Neural progenitor cell (in vitro differentiated cells): Measurements from ENCODE around the gene AMACR.

Experiments
- CTCF ChIP-seq: fragments of 200-600 bp; sonication (generic); IDR thresholded peaks from 2 replicates; pipeline ENCODE4 v1.5.1; 2017; ENCODE audit warnings: antibody characterized with exemption, mild to moderate bottlenecking
- EZH2 ChIP-seq: fragments of 200-600 bp; sonication (generic); IDR thresholded peaks from 2 replicates; pipeline ENCODE4 v1.6.1; 2017; ENCODE audit warnings: antibody characterized with exemption, mild to moderate bottlenecking, moderate library complexity
- EZH2phosphoT487 ChIP-seq: fragments of 200-600 bp; sonication (generic); IDR thresholded peaks from 2 replicates; pipeline ENCODE4 v1.6.1; 2017; ENCODE audit warnings: antibody characterized with exemption

GRCh38 chr5:34053133-34053532, 45.3 kb upstream of the AMACR start:
- TF ChIP-seq CTCF: no peak
- no peak for TF ChIP-seq EZH2
- no peak for TF ChIP-seq EZH2phosphoT487
